GM12878 (cell line): Measurements from ENCODE around the gene HOXC9. TPM values are rescaled to one million over a fixed set of nuclear protein-coding genes. Genes with fewer than 3 reads are reported as not detected.

ENCODE experiments used
- ATAC-seq: fragments of 200-7000 bp; cut with Tn5 transposase; 3 replicates; pipeline ENCODE4 v1.9.1; 2020; ENCODE audit warnings: mild to moderate bottlenecking, moderate library complexity
- Bru-seq: library from RNA; stranded (reverse); fragments of 400-500 nt; gene quantifications from one replicate; lab custom pipeline; 2021; lab: Mats Ljungman, UMichigan
- BruChase-seq, 2 experiments: library from RNA; stranded (reverse); fragments of 400-500 nt; gene quantifications; one replicate each; lab custom pipeline; 2021; lab: Mats Ljungman, UMichigan
- BruUV-seq: library from RNA; stranded (reverse); fragments of 400-500 nt; replicated peaks from 2 replicates; lab custom pipeline; 2021; lab: Mats Ljungman, UMichigan
- CTCF ChIA-PET: fragments of 300-600 bp; sonication (Branson Sonifier 250); formaldehyde crosslinking; extraction: SDS; loops from one replicate; lab custom pipeline; 2021; ENCODE audit warnings: inconsistent platforms; lab: Yijun Ruan, JAX
- POLR2A ChIA-PET: fragments of 350-600 bp; formaldehyde crosslinking; extraction: SDS; loops from one replicate; lab custom pipeline; 2021; ENCODE audit warnings: inconsistent platforms; lab: Charles Lee
- RAD21 ChIA-PET: fragments of 300-600 bp; sonication (Branson Sonifier 250); formaldehyde crosslinking; loops from one replicate; lab custom pipeline; 2023; ENCODE audit warnings: antibody characterized with exemption; ENCODE audit not compliant: unreplicated experiment; lab: Charles Lee
- SMC1A ChIA-PET: fragments of 300-600 bp; sonication (Branson Sonifier 250); formaldehyde crosslinking; loops from one replicate; lab custom pipeline; 2023; ENCODE audit not compliant: unreplicated experiment, uncharacterized antibody; lab: Charles Lee
- DNase-seq: peaks from one replicate; pipeline ENCODE4 v3.0.0-alpha.2; 2011; ENCODE audit warnings: low read depth, low spot score
- FAIRE-seq: peaks from 3 replicates; lab custom pipeline; 2011; peaks lifted over from hg19 to GRCh38; lab: Jason Lieb, UNC
- H2AFZ ChIP-seq: 2 replicates; pipeline ENCODE4 v1.6.0; 2011; ENCODE audit warnings: low read depth, low read length, control low read depth; ENCODE audit not compliant: control insufficient read depth
- H3K27ac ChIP-seq: 2 replicates; pipeline ENCODE4 v1.5.1; 2011; ENCODE audit warnings: control low read depth; ENCODE audit not compliant: control insufficient read depth, insufficient read depth
- H3K27me3 ChIP-seq, 2 experiments: replicated peaks in 1 of 2; 2 replicates each; pipeline versions ENCODE4 v1.6.0 to v1.6.1; 2011; ENCODE audit warnings: low read length in 1 of 2; ENCODE audit not compliant: control insufficient read depth in 2 of 2, insufficient read depth in 2 of 2
- H3K36me3 ChIP-seq, 2 experiments: 2 replicates each; pipeline ENCODE4 v1.5.1; 2011; ENCODE audit warnings: low read length in 1 of 2; ENCODE audit not compliant: control insufficient read depth in 2 of 2, insufficient read depth in 2 of 2
- H3K4me1 ChIP-seq: 2 replicates; pipeline ENCODE4 v1.6.1; 2011; ENCODE audit warnings: mild to moderate bottlenecking, low read length, moderate library complexity, mixed read lengths; ENCODE audit not compliant: control insufficient read depth, insufficient read depth
- H3K4me2 ChIP-seq: 2 replicates; pipeline ENCODE4 v1.6.0; 2011; ENCODE audit warnings: control low read depth; ENCODE audit not compliant: control insufficient read depth, insufficient read depth
- H3K4me3 ChIP-seq: fragments of 200-600 bp; sonication (generic); 2 replicates; pipeline ENCODE4 v1.5.1; 2016
- H3K79me2 ChIP-seq: 2 replicates; pipeline ENCODE4 v1.6.0; 2011; ENCODE audit warnings: low read length; ENCODE audit not compliant: control insufficient read depth, insufficient read depth
- H3K9ac ChIP-seq: 2 replicates; pipeline ENCODE4 v1.8.0; 2011; ENCODE audit warnings: low read length, control low read depth, mixed read lengths; ENCODE audit not compliant: control insufficient read depth, insufficient read depth
- H3K9me3 ChIP-seq: replicated peaks from 3 replicates; pipeline ENCODE4 v1.5.1; 2011; ENCODE audit warnings: mild to moderate bottlenecking, low read length; ENCODE audit not compliant: control insufficient read depth, insufficient read depth
- H4K20me1 ChIP-seq: 2 replicates; pipeline ENCODE4 v1.6.0; 2011; ENCODE audit not compliant: control insufficient read depth, insufficient read depth
- LARP7 ChIP-seq: fragments of 450-650 bp; IDR thresholded peaks from 2 replicates; pipeline ENCODE4 v1.6.1; 2017; ENCODE audit warnings: mild to moderate bottlenecking
- NFYB ChIP-seq: IDR thresholded peaks from 2 replicates; pipeline ENCODE4 v1.6.1; 2011; ENCODE audit warnings: low read depth, mild to moderate bottlenecking, low read length, improper control_type of control experiment, moderate library complexity; ENCODE audit not compliant: insufficient read depth
- SUZ12 ChIP-seq: fragments of 200-600 bp; sonication (generic); IDR thresholded peaks from one replicate; pipeline ENCODE4 v1.6.1; 2018; ENCODE audit warnings: antibody characterized with exemption, mild to moderate bottlenecking; ENCODE audit not compliant: unreplicated experiment
- ZNF622 ChIP-seq: fragments of 450-650 bp; IDR thresholded peaks from 2 replicates; pipeline ENCODE4 v1.6.1; 2017; ENCODE audit warnings: mild to moderate bottlenecking, inconsistent platforms
- WGBS: methylation state at CpG from one replicate; pipeline ENCODE4 v1.1.6; 2016; ENCODE audit warnings: low lambda C conversion rate; ENCODE audit not compliant: insufficient replicate concordance, insufficient coverage; ENCODE audit errors: missing lambda C conversion rate; 5-methylcytosine and 5-hydroxymethylcytosine counted together
- in situ Hi-C: fragments of 300-500 bp; cut with MboI; formaldehyde crosslinking; loops from 9 replicates; pipeline ENCODE4 v1.14.3; 2018; ENCODE audit warnings: mixed read lengths
- intact Hi-C: fragments of 100-400 bp; cut with micrococcal nuclease; formaldehyde crosslinking; loops from one replicate; pipeline ENCODE4 v1.14.2; 2022; ENCODE audit not compliant: unreplicated experiment
- long read RNA-seq, 2 experiments: library from polyadenylated mRNA; unstranded; transcript quantifications; one replicate each; pipeline ENCODE4 v2.0.0, GENCODE V29; 2019 to 2020
- polyA minus RNA-seq, 3 experiments: library from RNA; depleted of rRNA, polyadenylated mRNA; stranded (reverse); fragments of >200 nt; gene quantifications; 2 replicates each; pipeline ENCODE4 v1.2.3, GENCODE V29; 2011
- polyA plus RNA-seq, 11 experiments: library from polyadenylated mRNA; depleted of rRNA in 4 of 11; unstranded in 6 of 11; stranded (reverse) in 5 of 11; fragments of >200 nt; fragmentation: Nextera tagmentation in 4 of 11; fragmentation: Illumina TruSeq in 1 of 11; extraction: Ambion mirVana in 4 of 11; extraction: Trizol in 1 of 11; gene quantifications; 1 replicate in 1 of 11; 2 replicates in 10 of 11; pipeline versions ENCODE4 v1.2.1 to v1.2.3, GENCODE V29; 2011 to 2016; ENCODE audit warnings: inconsistent platforms in 2 of 11, missing spikeins in 2 of 11, low read depth in 1 of 11
- total RNA-seq, 4 experiments: library from RNA; depleted of rRNA in 3 of 4; stranded (reverse); fragments of >200 nt in 3 of 4; fragmentation: Illumina TruSeq in 1 of 4; extraction: Trizol in 1 of 4; gene quantifications; 2 replicates each; pipeline versions ENCODE4 v1.2.1 to v1.2.3, GENCODE V29; 2013 to 2021

The HOXC9 gene
- total RNA-seq (2013; cell fraction: nucleolus; rRNA removed) = 0.69 TPM in 1 of 2 replicates, not detected in the other
- total RNA-seq (2014; rRNA removed) (not detected in 2 replicates), total RNA-seq (2014; rRNA removed; fragmentation: Illumina TruSeq; extraction: Trizol) (not detected in 2 replicates), total RNA-seq (2021) (not detected in 2 replicates), polyA plus RNA-seq (2011; rRNA removed) (not detected in 2 replicates), polyA plus RNA-seq (2014; fragmentation: Illumina TruSeq; extraction: Trizol) (not detected in 2 replicates), polyA plus RNA-seq (2014; fragmentation: Nextera tagmentation; extraction: Ambion mirVana) (not detected), polyA plus RNA-seq (2014; rRNA removed) (not detected in 2 replicates), polyA plus RNA-seq (2016; fragmentation: Nextera tagmentation; extraction: Ambion mirVana) (not detected), polyA minus RNA-seq (2011; rRNA and poly(A)+ RNA removed) (not detected in 2 replicates), Bru-seq, nascent RNA (percentile 43 among the genes with signal in this experiment), BruChase-seq, experiment 1, labeled RNA remaining after a 6-hour chase (percentile 46 among the genes with signal in this experiment), BruChase-seq, experiment 2, labeled RNA remaining after a 2-hour chase (percentile 48 among the genes with signal in this experiment)
- polyA plus RNA-seq (2011; ENCODE audit: low read depth) = not detected
- polyA plus RNA-seq (2011; cell fraction: cytosol; rRNA removed) = not detected in 2 replicates
- polyA plus RNA-seq (2011; cell fraction: nucleus; rRNA removed) = 0.09 TPM in 1 of 2 replicates, not detected in the other
- polyA plus RNA-seq (2012) = 0.07 TPM in 1 of 2 replicates, not detected in the other
- not detected in 2 replicates for polyA minus RNA-seq (2011; cell fraction: cytosol; rRNA and poly(A)+ RNA removed)
- not detected in 2 replicates for polyA minus RNA-seq (2011; cell fraction: nucleus; rRNA and poly(A)+ RNA removed)
- long read RNA-seq, experiment 1 = 0 reads
- long read RNA-seq, experiment 2 = 0 reads

DNA sequence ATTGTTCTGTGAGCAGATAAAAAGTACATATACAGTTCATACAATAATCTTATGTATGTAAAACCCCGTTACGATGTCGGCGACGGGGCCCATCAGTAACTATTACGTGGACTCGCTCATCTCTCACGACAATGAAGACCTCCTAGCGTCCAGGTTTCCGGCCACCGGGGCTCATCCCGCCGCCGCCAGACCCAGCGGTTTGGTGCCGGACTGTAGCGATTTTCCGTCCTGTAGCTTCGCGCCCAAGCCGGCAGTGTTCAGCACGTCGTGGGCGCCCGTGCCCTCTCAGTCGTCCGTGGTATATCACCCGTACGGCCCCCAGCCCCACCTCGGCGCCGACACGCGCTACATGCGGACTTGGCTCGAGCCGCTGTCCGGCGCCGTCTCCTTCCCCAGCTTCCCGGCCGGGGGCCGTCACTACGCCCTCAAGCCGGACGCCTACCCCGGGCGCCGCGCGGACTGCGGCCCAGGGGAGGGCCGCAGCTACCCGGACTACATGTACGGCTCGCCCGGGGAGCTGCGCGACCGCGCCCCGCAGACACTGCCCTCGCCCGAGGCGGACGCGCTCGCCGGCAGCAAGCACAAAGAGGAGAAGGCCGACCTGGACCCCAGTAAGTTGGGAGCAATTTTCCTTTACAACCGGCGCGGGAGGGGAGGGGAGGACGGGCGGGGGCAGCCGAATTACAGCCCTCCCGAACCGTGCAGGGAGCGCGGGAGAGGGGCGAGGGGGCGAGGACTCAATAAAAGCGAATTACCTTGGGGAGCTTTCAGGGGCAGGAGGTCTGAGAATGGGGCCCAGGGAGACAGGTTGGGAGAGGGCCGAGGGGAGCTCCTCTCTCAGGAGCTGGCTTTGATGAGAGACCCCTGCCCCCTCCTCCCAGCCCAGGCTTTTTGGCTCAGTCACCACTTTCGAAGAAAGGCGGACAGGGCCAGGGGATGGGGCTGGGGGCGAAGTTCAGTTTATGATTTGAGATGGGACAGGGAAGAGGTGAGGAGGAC lies at the start of gene HOXC9:
HOXC9 (plus strand) TSS at position 46 of the 999 bp plus-strand sequence; CDS start at position 74, 28 bp downstream.
- RAD21 ChIA-PET = interaction anchor here (0.7 to 1.5 kb wide), 5 partner anchors 10 to 280 kb away, joined by 3 to 6 read pairs (median 4); partner anchors contain the start of genes HOXC10 and SMUG1
- Histone ChIP-seq H3K9me3 (no peaks in the 10 kb centered on the region), H3K27me3 (peaks cover 23 to 42% of the 10 kb centered on the region in 2 experiments), H3K36me3 (no peaks in the 10 kb centered on the region), H3K9ac (no peak within 1 kb of the TSS), H3K4me2 (0 out of 2 replicates have a peak within 1 kb of the TSS, but pooled peaks have one; percentile 2), H2AFZ (no peak within 1 kb of the TSS; the same call in 1 of the 2 replicates), H3K4me1 (peaks cover 4% of the 10 kb centered on the region), H3K4me3 (no peak within 1 kb of the TSS), H4K20me1 (no peaks in the 10 kb centered on the region), H3K27ac (no peak within 1 kb of the TSS), H3K79me2 (no peaks in the 10 kb centered on the region)
- ATAC-seq (no peak), DNase-seq (no peak), FAIRE-seq (no peak)
- CTCF ChIA-PET = interaction anchor here (0.8 to 4.2 kb wide), 8 partner anchors 13 to 216 kb away, joined by 3 to 20 read pairs (median 3); partner anchors contain the start of genes HOXC10 and HOXC5
- 49% methylated on average over 48 of the region's 87 CpGs for WGBS
- SMC1A ChIA-PET = interaction anchor here (1.0 to 1.1 kb wide), 3 partner anchors 8 to 17 kb away, joined by 3 to 5 read pairs (median 3); partner anchors contain the start of gene HOXC8
- intact Hi-C loops = loop anchor here (10.0 kb wide), 1 partner anchor 374 kb away; no protein-coding TSS in a partner anchor
- TF ChIP-seq NFYB = 0 out of 2 replicates have a peak, but pooled peaks have one; percentile 44
- TF ChIP-seq LARP7 = 0 out of 2 replicates have a peak, but pooled peaks have one; percentile 26
- TF ChIP-seq SUZ12 = peak; percentile 57
- TF ChIP-seq ZNF622 = no peak
- no TSS peak for BruUV-seq
- in situ Hi-C loops = no loop called here
- POLR2A ChIA-PET = interaction anchor here (0.6 to 1.2 kb wide), 3 partner anchors 10 to 205 kb away, joined by 3 to 5 read pairs (median 3); no protein-coding TSS in a partner anchor
